Measurements from ENCODE around the gene EN2.
A peak's percentile ranks its signal among the peaks of the same experiment; 100 is the strongest.

The EN2 gene
- 0.31 to 0.40 reads per million in 2 donors for total RNA-seq

GRCh38 chr7:155458111-155458877 lies at the start of gene EN2:
Gene EN2 (plus strand): TSS chr7:155458129. CDS start chr7:155458378, 249 bp downstream.
- no peak for DNase-seq

GRCh38 chr7:155408651-155409586 lies 49.0 kb upstream of the EN2 start:
- DNase-seq = no peak

- DNase-seq = no peak
These were observed 47.9 kb upstream of the EN2 start for GRCh38 chr7:155409980-155410379.

- no peak for DNase-seq
These were observed 47.5 kb upstream of the EN2 start for GRCh38 chr7:155410431-155410830.

GRCh38 chr7:155411718-155412415 lies 46.1 kb upstream of the EN2 start:
- no peak for DNase-seq

GRCh38 chr7:155412416-155413253 lies 45.3 kb upstream of the EN2 start:
- DNase-seq = peak in 2 of 5 experiments; percentile 14 to 48

- DNase-seq = no peak
These were observed 43.1 kb upstream of the EN2 start for GRCh38 chr7:155414547-155415492.

GRCh38 chr7:155416646-155417380 lies 41.1 kb upstream of the EN2 start:
- no peak for DNase-seq

- DNase-seq = no peak
These were observed 39.6 kb upstream of the EN2 start for GRCh38 chr7:155418304-155418703.

GRCh38 chr7:155418941-155419755 lies 38.8 kb upstream of the EN2 start:
- no peak for DNase-seq

GRCh38 chr7:155420116-155420515 lies 37.8 kb upstream of the EN2 start:
- DNase-seq = no peak

- no peak for DNase-seq
These were observed 35.8 kb upstream of the EN2 start for GRCh38 chr7:155422151-155422550.

GRCh38 chr7:155422599-155423336 lies 35.2 kb upstream of the EN2 start:
- no peak for DNase-seq

GRCh38 chr7:155423337-155424285 lies 34.3 kb upstream of the EN2 start:
- DNase-seq = no peak

- DNase-seq = no peak
These were observed 33.5 kb upstream of the EN2 start for GRCh38 chr7:155424301-155425010.

- DNase-seq = no peak
These were observed 33.0 kb upstream of the EN2 start for GRCh38 chr7:155425011-155425340.

- no peak for DNase-seq
These were observed 32.0 kb upstream of the EN2 start for GRCh38 chr7:155425887-155426286.
